HG02970 (cell line): ENCODE results near the gene LSM14B.
"Not testable (repeated sequence)": the region's sequence is repeated elsewhere in the genome, so short reads cannot be mapped to it uniquely, and the experiment has no call there.

Experiments
- ATAC-seq: cut with Tn5 transposase; IDR thresholded peaks from one replicate; pipeline ENCODE4 v1.9.1; 2021; ENCODE audit warnings: mild to moderate bottlenecking, moderate library complexity, moderate number of reproducible peaks; ENCODE audit not compliant: unreplicated experiment, low FRiP score

Gene LSM14B

DNA sequence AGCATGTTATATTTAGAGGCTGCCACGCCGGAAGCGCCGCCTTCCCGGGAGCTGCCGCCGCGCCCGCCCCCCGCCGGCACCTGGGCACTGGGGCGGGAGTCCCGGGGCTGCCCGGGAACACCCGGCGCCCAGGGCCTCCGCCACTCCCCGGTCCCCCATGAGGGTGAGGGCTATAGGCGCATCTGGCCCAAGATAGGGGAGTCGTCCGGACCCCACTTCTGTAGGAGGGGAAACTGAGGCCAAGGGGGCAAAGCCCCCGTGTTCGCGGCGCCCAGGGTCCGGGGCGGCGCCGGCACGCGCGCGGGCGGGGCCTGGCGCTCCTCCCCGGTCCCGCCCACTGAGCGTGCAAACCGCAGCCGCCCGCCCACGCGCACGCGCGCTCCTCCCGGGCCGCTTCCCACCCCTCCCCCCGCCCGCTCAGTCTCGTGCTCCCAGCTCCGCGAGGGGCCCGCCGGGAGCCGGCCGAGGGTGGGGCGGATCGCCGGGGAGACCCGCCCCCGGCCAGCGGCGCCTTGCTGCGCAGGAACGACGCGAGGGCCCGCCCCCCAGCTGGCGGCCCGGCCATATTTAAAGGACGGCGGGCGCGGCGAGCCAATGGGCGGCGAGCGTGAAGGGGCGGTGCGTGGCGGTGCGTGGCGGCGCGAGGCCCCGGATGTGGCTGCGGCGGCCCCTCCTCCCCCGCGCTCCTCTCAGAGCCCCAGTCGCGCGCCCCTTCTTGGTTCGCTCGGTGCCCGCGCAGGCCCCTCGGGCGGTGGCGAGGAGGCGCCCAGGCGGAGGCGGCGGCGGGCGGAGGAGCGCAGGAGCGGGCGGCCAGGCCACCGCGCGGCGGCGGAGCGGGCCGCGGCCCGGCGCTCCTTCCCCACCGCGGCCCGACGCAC, at the start of gene LSM14B:
TSS of gene LSM14B (plus strand) at position 700 of the 878 bp plus-strand sequence. CDS start 192 bp downstream, outside the sequence.
- peak; percentile 81 for ATAC-seq

DNA sequence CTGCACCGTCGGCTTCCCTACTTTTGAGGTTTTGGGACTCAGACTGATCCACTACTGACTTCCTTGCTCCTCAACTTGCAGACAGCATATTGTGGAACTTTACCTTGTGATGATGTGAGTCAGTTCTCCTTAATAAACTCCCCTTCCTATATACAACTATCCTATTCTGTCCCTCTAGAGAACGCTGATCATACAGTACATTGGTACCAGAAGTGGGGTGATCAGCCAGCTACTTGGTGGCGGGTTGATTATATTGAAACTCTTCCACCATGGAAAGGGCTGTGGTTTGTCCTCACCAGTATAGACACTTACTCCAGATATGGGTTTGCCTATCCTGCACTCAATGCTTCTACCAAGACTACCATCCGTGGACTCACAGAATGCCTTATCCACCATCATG, 49.0 kb upstream of the LSM14B start:
- no peak for ATAC-seq

GRCh38 chr20:62079166-62079565, 43.1 kb upstream of the LSM14B start:
- ATAC-seq, result no peak

- ATAC-seq, result no peak
Measured at GRCh38 chr20:62080249-62080990, 41.9 kb upstream of the LSM14B start.

DNA sequence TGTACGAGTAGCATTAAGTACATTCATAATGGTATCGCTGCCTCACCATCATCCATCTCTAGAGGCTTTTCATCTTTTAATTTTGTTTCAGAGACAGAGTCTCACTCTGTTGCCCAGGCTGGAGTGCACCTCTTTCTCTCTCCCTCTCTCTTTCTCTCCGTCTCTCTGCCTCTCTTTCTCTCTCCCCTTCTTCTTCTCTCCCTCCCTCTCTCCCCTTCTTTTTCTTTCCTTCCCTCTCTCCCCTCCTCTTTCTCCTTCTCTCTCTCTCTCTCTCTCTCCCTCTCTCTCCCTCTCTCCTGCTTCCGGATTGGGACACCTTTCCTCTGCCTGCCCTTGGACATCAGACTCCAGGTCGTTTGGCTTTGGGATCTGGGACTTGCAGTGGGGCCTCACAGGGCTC, 39.0 kb upstream of the LSM14B start:
- ATAC-seq, result no peak

- not testable (repeated sequence) for ATAC-seq
Measured at GRCh38 chr20:62084224-62084623, 38.1 kb upstream of the LSM14B start.

DNA sequence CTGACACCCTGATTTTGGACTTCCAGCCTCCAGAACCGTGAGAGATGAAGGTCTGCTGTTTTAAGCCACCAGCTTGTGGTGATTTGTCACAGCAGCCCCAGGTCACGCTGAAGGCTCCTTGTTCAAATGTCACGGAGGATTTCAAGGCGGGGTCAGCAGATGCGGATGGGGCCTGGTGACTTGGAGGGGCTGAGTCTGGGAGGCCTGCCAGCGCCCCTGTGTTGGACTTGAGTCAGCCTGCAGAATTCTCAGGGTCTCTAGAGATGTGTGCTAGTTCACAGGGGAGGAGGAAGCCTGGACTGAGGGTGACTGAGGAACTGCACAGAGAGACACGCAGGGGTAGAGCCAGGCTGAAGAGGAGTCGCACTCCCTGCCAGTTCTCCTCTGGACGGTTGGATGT, 37.1 kb upstream of the LSM14B start:
- ATAC-seq, result no peak

- ATAC-seq, result no peak
Measured at GRCh38 chr20:62087227-62087626, 35.0 kb upstream of the LSM14B start.

DNA sequence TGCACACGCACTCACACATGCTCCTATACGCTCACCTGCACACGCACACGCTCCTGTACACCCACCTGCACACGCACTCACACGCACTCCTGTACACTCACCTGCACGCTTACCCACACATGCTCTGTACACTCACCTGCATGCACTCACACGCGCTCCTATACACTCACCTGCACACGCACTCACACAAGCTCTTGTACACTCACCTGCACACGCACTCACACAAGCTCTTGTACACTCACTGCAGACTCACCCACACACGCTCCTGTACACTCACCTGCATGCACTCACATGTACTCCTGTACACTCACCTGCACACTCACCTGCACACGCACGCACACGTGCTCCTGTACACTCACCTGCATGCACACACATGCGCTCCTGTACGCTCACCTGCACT, 34.6 kb upstream of the LSM14B start:
- ATAC-seq, result no peak

DNA sequence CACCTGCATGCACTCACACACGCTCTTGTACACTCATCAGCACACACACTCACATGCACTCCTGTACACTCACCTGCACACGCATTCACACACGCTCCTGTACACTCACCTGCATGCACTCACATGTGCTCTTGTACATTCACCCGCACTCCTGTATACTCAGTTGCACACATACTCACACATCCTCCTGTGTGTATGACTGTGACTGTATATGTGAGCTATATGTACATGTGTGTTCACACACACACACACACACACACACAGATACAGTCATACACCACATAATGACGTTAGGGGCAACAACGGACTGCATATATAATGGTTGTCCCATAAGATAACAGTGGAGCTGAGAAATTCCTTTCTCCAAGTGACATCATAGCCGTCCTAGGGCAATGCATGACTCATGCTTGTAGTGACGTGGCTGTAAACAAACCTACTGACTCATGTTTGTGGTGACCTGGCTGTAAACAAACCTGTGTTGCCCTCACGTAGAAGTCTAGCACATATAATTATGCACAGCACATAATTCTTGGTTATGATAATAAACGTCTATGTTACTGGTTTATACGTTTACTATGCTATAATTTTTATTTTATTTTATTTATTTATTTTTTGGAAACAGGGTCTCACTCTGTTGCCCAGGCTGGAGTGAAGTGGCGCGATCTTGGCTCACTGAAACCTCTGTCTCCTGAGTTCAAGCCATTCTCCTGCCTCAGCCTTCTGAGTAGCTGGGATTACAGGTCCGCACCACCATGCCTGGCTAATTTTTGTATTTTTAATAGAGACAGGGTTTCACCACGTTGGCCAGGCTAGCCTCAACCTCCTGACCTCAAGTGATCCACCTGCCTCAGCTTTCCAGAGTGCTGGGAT, 33.8 kb upstream of the LSM14B start:
- ATAC-seq, result no peak

- ATAC-seq, result no peak
Measured at GRCh38 chr20:62089393-62089792, 32.9 kb upstream of the LSM14B start.

- ATAC-seq, result no peak
Measured at GRCh38 chr20:62096421-62097380, 25.6 kb upstream of the LSM14B start.

DNA sequence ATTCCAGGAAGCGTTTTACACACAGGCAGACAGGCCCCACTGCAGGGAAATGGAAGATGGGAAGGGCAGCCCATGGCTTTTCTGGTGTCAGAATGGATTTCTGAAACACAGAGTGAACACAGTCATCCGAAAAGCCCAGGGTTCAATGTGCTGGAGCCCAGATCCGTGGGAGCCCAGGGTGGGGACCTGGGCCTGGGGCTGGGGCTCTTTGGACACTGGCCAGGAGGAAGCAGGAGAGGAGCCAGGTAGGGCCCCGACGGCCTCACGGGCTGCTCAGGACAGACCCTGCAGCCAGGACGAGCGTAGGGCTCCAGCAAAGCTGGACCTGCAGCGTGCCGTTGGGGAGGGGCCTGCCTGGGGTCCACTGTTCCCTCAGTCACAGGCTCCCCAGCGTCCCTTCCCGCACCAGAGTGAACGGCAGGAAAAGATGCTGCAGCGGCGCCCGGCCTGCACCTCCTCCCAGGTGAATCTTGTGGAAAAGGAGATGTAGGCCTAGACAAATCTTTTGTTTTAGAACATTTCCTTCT, 24.3 kb upstream of the LSM14B start:
- ATAC-seq, result no peak

- ATAC-seq, result no peak
Measured at GRCh38 chr20:62101078-62101477, 21.2 kb upstream of the LSM14B start.

- no peak for ATAC-seq
Measured at GRCh38 chr20:62103508-62104233, 18.6 kb upstream of the LSM14B start.

DNA sequence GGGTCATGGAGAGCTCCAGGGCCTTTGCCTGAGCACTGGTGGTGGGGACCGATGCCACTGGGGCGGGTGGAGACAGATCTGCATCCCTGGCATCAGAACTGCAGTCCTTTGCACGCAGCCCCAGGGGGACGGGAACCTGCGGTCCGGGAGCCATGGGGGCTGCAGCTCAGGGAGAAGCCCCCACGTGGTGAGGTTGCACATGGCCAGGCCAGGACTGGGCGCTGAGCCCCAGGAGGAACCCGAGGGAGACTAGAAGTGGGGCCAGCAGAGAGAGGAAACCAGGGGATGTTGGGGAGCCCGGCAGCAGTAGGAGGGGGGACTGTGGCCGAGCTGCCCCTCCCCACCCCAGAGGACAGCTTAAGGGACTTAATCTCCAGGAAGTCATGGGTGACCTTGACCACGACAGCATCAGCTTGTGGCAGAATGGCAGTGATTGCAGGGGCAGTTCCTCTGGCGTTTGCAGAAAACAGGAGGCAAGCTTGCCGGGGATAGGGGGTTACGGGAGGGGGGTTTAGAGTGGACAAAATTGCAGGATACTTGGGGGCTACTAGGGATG, 18.0 kb upstream of the LSM14B start:
- no peak for ATAC-seq

DNA sequence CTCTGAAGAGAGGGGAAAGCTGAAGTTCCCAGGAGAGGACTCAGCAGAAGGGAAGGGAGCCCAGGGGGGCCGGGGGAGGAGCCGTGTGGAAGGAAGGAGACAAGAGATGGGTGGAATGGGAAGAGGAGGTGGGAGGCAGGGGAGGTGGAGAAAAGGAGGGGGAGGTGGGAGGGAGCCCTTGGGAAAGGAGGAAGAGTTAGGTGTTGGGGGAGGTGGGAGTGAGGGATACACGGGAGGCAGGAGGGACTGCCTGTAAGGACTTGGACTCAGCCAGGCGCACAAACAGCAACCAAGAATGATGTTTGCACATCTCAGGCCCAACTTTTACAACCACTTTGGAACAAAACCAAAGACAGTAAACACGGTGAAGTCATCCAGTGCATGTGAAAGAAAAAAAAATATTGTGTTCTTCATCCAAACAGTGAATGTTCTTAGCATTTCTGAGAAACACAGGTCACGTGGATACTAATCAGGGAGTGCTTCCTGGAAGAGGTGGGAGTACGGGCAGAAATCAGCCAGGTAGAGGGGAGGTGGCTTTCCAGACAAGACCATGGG, 17.4 kb upstream of the LSM14B start:
- ATAC-seq, result no peak

- ATAC-seq, result no peak
Measured at GRCh38 chr20:62105592-62105991, 16.7 kb upstream of the LSM14B start.
